Measurements from ENCODE around the gene OR2D3.

OR2D3 gene

DNA sequence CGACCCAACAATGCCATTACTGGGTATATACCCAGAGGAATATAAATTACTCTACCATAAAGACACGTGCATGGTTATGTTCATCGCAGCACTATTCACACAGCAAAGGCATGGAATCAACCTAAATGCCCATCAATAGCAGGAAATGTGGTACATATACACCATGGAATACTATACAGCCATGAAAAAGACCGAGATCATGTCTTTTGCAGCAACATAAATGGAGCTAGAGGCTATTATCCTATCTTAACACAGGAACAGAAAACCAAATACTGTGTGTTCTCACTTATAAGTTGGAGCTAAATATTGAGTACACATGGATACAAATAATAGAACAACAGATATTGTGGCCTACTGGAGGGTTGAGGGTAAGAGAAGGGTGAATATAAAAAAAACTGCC is 32.0 kb upstream of the OR2D3 start:
- Histone ChIP-seq H3K9me2 (replicated peaks; ENCODE audit: control insufficient read depth, low read length) (no peaks in the 10 kb centered on the region), H3K9me3 (ENCODE audit: control insufficient read depth, insufficient read depth, low read length) (no peaks in the 10 kb centered on the region), H3K4me1 (ENCODE audit: control insufficient read depth, low read length) (no peaks in the 10 kb centered on the region)

DNA sequence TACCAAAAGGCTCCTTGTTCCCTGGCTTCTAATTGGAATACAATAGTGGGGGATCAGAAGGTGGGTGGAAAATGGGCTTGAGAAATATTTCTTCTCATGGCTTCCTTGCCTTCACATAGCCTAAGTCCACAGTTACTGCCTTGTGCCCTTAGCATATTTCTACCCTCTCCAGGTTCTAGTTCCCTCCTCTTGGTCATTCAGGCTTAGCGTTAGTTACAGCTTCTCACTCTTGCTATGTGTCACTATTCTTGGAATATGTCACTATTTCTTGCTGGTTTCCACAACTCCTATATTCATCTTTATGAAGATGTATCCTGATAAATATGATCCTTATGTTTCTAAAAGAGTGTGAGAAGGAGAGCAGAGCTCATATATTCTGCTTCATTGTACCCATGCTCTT is 31.0 kb upstream of the OR2D3 start:
- H3K27me3 ChIP-seq (ENCODE audit: control insufficient read depth, low read length) = peaks cover 5% of the 10 kb centered on the region; the same call in 1 of the 2 replicates
- H3K4me2 ChIP-seq (ENCODE audit: low read length) = no peak overlapping the region
- H4K20me1 ChIP-seq (ENCODE audit: control insufficient read depth, insufficient read depth, low read depth, low read length) = no peaks in the 10 kb centered on the region
- no peaks in the 10 kb centered on the region for H3K9me3 ChIP-seq (ENCODE audit: control insufficient read depth, insufficient read depth, low read length)
- no peaks in the 10 kb centered on the region for H3K79me2 ChIP-seq (ENCODE audit: control insufficient read depth, low read length)
- TF ChIP-seq, protein P1, sequence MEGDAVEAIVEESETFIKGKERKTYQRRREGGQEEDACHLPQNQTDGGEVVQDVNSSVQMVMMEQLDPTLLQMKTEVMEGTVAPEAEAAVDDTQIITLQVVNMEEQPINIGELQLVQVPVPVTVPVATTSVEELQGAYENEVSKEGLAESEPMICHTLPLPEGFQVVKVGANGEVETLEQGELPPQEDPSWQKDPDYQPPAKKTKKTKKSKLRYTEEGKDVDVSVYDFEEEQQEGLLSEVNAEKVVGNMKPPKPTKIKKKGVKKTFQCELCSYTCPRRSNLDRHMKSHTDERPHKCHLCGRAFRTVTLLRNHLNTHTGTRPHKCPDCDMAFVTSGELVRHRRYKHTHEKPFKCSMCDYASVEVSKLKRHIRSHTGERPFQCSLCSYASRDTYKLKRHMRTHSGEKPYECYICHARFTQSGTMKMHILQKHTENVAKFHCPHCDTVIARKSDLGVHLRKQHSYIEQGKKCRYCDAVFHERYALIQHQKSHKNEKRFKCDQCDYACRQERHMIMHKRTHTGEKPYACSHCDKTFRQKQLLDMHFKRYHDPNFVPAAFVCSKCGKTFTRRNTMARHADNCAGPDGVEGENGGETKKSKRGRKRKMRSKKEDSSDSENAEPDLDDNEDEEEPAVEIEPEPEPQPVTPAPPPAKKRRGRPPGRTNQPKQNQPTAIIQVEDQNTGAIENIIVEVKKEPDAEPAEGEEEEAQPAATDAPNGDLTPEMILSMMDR (IDR thresholded peaks at IDR 0.05; ENCODE audit: low read depth, low read length, poor library complexity, severe bottlenecking) = no peak
- TF ChIP-seq EZH2phosphoT487 (IDR thresholded peaks at IDR 0.05; ENCODE audit: borderline replicate concordance, low read length) = no peak
- H3K4me3 ChIP-seq (ENCODE audit: low read length) = no peak overlapping the region
- H3F3A ChIP-seq (ENCODE audit: control insufficient read depth, insufficient read depth) = no peaks in the 10 kb centered on the region
- no peaks in the 10 kb centered on the region for H3K36me3 ChIP-seq (ENCODE audit: control insufficient read depth, low read length)
- H3K4me1 ChIP-seq (ENCODE audit: control insufficient read depth, low read length) = no peaks in the 10 kb centered on the region
- no peak overlapping the region for H3K27ac ChIP-seq (ENCODE audit: low read depth, low read length)
- no peaks in the 10 kb centered on the region for H3K9me2 ChIP-seq (replicated peaks; ENCODE audit: control insufficient read depth, low read length)

More for the DNA sequence above, 32.0 kb upstream of the OR2D3 start:
- no peaks in the 10 kb centered on the region for H3K79me2 ChIP-seq (ENCODE audit: control insufficient read depth, low read length)
- H3K27ac ChIP-seq (ENCODE audit: low read depth, low read length) = no peak overlapping the region
- H3F3A ChIP-seq (ENCODE audit: control insufficient read depth, insufficient read depth) = no peaks in the 10 kb centered on the region
- no peak overlapping the region for H3K4me3 ChIP-seq (ENCODE audit: low read length)
- H4K20me1 ChIP-seq (ENCODE audit: control insufficient read depth, insufficient read depth, low read depth, low read length) = no peaks in the 10 kb centered on the region
- no peaks in the 10 kb centered on the region for H3K36me3 ChIP-seq (ENCODE audit: control insufficient read depth, low read length)
- no peak for TF ChIP-seq EZH2phosphoT487 (IDR thresholded peaks at IDR 0.05; ENCODE audit: borderline replicate concordance, low read length)
- TF ChIP-seq, protein P1 (IDR thresholded peaks at IDR 0.05; ENCODE audit: low read depth, low read length, poor library complexity, severe bottlenecking) = no peak
- no peak overlapping the region for H3K4me2 ChIP-seq (ENCODE audit: low read length)
- peaks cover 13% of the 10 kb centered on the region for H3K27me3 ChIP-seq (ENCODE audit: control insufficient read depth, low read length)

DNA sequence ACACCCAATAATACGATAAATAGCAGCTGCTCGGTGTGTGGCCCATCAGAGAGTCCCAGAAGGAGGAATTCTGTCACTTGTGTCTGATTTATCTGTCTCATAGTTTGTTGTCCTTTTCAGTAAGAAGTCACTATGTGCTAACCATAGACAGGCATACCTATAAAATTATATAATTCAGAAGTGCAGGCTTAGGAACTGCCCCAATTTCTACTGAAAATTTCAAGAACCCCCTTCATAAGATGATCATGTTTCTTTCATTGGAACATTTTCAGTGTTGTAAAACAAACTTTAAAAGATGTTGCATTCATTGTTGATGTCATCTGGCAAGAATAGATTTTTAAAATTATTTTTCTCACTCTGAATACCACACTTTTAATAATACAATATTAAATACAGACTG is 28.4 kb upstream of the OR2D3 start, which contains the start of gene OR2D2:
OR2D2 (minus strand) TSS at position 101 of the 400 bp plus-strand sequence; CDS start at position 101, 0 bp downstream.
- Histone ChIP-seq H3K27ac (ENCODE audit: low read depth, low read length) (no peak within 1 kb of the TSS), H4K20me1 (ENCODE audit: control insufficient read depth, insufficient read depth, low read depth, low read length) (no peaks in the 10 kb centered on the region), H3K36me3 (ENCODE audit: control insufficient read depth, low read length) (no peaks in the 10 kb centered on the region), H3F3A (ENCODE audit: control insufficient read depth, insufficient read depth) (no peaks in the 10 kb centered on the region), H3K4me3 (ENCODE audit: low read length) (no peak within 1 kb of the TSS), H3K4me2 (ENCODE audit: low read length) (no peak within 1 kb of the TSS), H3K9me2 (replicated peaks; ENCODE audit: control insufficient read depth, low read length) (no peaks in the 10 kb centered on the region), H3K9me3 (ENCODE audit: control insufficient read depth, insufficient read depth, low read length) (no peaks in the 10 kb centered on the region), H3K4me1 (ENCODE audit: control insufficient read depth, low read length) (peaks cover 3% of the 10 kb centered on the region; the same call in 1 of the 2 replicates), H3K79me2 (ENCODE audit: control insufficient read depth, low read length) (no peaks in the 10 kb centered on the region), H3K27me3 (ENCODE audit: control insufficient read depth, low read length) (no peaks in the 10 kb centered on the region)
- TF ChIP-seq EZH2phosphoT487 (IDR thresholded peaks at IDR 0.05; ENCODE audit: borderline replicate concordance, low read length) = no peak
- TF ChIP-seq, protein P1 (IDR thresholded peaks at IDR 0.05; ENCODE audit: low read depth, low read length, poor library complexity, severe bottlenecking) = no peak
